Nephron (organoid): Measurements from ENCODE around the gene SIRT5.

Experiments used
- H3K27ac Mint-ChIP-seq, 3 experiments: 2 replicates each; pipeline ENCODE4 v1.8.0; 2020; ENCODE audit warnings: mixed read lengths in 3 of 3, mild to moderate bottlenecking in 2 of 3, moderate library complexity in 1 of 3
- H3K27me3 Mint-ChIP-seq: 2 replicates; pipeline ENCODE4 v1.8.0; 2021; ENCODE audit warnings: low read depth, mild to moderate bottlenecking, moderate library complexity, mixed read lengths
- H3K36me3 Mint-ChIP-seq: 2 replicates; pipeline ENCODE4 v1.8.0; 2020; ENCODE audit warnings: low read depth, mixed read lengths
- H3K4me1 Mint-ChIP-seq: 2 replicates; pipeline ENCODE4 v1.8.0; 2020; ENCODE audit warnings: mixed read lengths
- H3K4me3 Mint-ChIP-seq, 3 experiments: 2 replicates each; pipeline ENCODE4 v1.8.0; 2020; ENCODE audit warnings: mild to moderate bottlenecking in 3 of 3, mixed read lengths in 3 of 3, moderate library complexity in 2 of 3
- H3K9me3 Mint-ChIP-seq: 2 replicates; pipeline ENCODE4 v1.8.0; 2020; ENCODE audit warnings: mixed read lengths
- TF ChIP-seq, protein P1 (sequence below), 3 experiments: fragments of 200-600 bp; sonication (generic); IDR thresholded peaks; one replicate each; pipeline ENCODE4 v1.5.0; 2021; ENCODE audit warnings: antibody characterized with exemption in 3 of 3; ENCODE audit not compliant: unreplicated experiment in 3 of 3

SIRT5 gene

GRCh38 chr6:13649393-13649792 lies 75.0 kb downstream of the SIRT5 start:
- Mint-ChIP-seq H3K36me3 (peaks cover 28% of the 10 kb centered on the region), H3K4me1 (no peaks in the 10 kb centered on the region), H3K27ac (no peak overlapping the region), H3K9me3 (no peaks in the 10 kb centered on the region), H3K4me3 (no peak overlapping the region), H3K27me3 (no peaks in the 10 kb centered on the region)
- TF ChIP-seq, protein P1, sequence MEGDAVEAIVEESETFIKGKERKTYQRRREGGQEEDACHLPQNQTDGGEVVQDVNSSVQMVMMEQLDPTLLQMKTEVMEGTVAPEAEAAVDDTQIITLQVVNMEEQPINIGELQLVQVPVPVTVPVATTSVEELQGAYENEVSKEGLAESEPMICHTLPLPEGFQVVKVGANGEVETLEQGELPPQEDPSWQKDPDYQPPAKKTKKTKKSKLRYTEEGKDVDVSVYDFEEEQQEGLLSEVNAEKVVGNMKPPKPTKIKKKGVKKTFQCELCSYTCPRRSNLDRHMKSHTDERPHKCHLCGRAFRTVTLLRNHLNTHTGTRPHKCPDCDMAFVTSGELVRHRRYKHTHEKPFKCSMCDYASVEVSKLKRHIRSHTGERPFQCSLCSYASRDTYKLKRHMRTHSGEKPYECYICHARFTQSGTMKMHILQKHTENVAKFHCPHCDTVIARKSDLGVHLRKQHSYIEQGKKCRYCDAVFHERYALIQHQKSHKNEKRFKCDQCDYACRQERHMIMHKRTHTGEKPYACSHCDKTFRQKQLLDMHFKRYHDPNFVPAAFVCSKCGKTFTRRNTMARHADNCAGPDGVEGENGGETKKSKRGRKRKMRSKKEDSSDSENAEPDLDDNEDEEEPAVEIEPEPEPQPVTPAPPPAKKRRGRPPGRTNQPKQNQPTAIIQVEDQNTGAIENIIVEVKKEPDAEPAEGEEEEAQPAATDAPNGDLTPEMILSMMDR (IDR thresholded peaks at IDR 0.05; ENCODE audit: unreplicated experiment in 3 of 3) = no peak

DNA sequence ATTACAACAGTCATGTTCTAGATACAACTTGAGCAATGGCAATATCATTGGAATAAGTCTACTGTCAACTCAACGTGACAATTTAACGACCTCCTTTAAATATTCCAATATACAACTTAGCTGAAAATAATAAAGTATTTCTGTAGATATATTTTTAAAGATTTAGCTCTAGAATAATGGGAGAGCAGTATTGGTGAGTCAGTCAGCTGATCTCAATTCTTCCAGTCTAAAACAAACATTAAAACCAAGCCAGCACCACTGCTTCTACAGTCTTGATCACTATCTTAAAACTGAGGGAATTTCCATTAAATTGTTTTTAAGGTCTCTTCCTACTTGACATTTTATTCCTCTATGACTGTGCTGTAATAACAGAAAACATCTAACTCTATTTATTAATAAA lies 78.9 kb downstream of the SIRT5 start:
- H3K4me1 Mint-ChIP-seq = peaks cover 11% of the 10 kb centered on the region
- peaks cover 28% of the 10 kb centered on the region for H3K36me3 Mint-ChIP-seq
- TF ChIP-seq, protein P1 (IDR thresholded peaks at IDR 0.05; ENCODE audit: unreplicated experiment in 3 of 3) = no peak
- no peak overlapping the region for H3K27ac Mint-ChIP-seq
- H3K4me3 Mint-ChIP-seq = no peak overlapping the region
- H3K9me3 Mint-ChIP-seq = no peaks in the 10 kb centered on the region
- no peaks in the 10 kb centered on the region for H3K27me3 Mint-ChIP-seq

DNA sequence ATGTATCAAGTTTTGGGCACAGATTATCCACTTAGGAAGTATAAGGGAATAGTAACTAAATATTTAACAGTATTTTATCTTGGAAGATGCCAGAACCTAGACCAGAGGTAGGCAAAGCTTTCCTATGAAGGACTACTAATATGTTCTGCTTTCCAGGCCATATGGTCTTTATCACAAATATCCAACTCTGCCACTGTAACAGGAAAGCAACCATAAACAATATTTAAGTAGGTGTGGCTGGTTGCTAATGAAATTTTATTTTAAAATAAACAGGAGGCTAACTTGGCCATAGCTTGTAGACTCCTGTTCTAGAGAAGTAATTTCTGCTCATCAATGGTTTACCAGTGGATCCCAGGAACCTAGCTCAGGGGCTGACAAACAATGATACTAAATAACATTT lies 80.1 kb downstream of the SIRT5 start:
- H3K4me3 Mint-ChIP-seq = no peak overlapping the region
- H3K36me3 Mint-ChIP-seq = peaks cover 23% of the 10 kb centered on the region
- TF ChIP-seq, protein P1 (IDR thresholded peaks at IDR 0.05; ENCODE audit: unreplicated experiment in 3 of 3) = no peak
- no peaks in the 10 kb centered on the region for H3K27me3 Mint-ChIP-seq
- no peak overlapping the region for H3K27ac Mint-ChIP-seq
- H3K9me3 Mint-ChIP-seq = no peaks in the 10 kb centered on the region
- peaks cover 18% of the 10 kb centered on the region for H3K4me1 Mint-ChIP-seq

DNA sequence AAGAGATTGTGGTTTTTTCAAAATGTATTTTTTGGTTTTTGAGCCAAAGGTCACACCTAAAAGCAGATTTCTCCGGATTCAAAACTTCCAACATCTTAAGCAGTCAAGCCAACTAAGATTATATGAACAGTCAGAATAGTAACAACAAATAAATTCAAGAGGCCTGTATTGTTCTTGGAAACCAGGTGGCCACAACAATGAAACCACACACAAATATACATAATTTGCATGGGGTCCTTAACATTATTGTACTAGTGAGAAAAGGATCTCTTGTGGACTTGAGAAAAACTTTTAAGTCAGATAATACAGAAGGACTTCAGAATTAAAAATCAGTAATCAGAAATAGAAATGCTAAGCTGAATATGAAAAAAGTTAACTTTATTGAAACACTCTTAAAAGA lies 81.3 kb downstream of the SIRT5 start:
- no peak overlapping the region for H3K27ac Mint-ChIP-seq
- peaks cover 16% of the 10 kb centered on the region for H3K36me3 Mint-ChIP-seq
- no peaks in the 10 kb centered on the region for H3K9me3 Mint-ChIP-seq
- H3K4me3 Mint-ChIP-seq = no peak overlapping the region
- H3K27me3 Mint-ChIP-seq = no peaks in the 10 kb centered on the region
- TF ChIP-seq, protein P1 (IDR thresholded peaks at IDR 0.05; ENCODE audit: unreplicated experiment in 3 of 3) = no peak
- peaks cover 23% of the 10 kb centered on the region for H3K4me1 Mint-ChIP-seq

DNA sequence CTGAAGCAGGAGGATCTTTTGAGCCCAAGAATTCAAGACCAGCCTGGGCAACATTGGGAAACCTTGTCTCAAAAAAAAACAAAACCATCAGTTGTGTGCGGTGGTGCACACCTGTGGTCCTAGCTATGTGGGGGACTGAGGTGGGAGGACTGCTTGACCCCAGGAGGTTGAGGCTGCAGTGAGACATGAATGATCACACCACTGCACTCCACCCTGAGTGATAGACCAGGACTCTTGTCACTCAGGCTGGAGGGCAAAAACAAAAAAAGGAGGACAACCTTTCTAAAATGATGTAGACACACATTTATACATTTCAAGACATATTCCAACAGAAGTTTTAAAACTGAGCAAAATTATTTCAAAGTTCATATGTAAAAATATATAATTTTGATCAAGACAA lies 85.9 kb downstream of the SIRT5 start:
- Mint-ChIP-seq H3K27ac (no peak overlapping the region), H3K9me3 (peaks cover 3% of the 10 kb centered on the region), H3K27me3 (no peaks in the 10 kb centered on the region), H3K4me1 (peaks cover 27% of the 10 kb centered on the region), H3K36me3 (peaks cover 5% of the 10 kb centered on the region), H3K4me3 (no peak overlapping the region)
- TF ChIP-seq, protein P1 (IDR thresholded peaks at IDR 0.05; ENCODE audit: unreplicated experiment in 3 of 3) = no peak

GRCh38 chr6:13660893-13661292 lies 86.5 kb downstream of the SIRT5 start:
- H3K4me3 Mint-ChIP-seq = no peak overlapping the region
- peaks cover 26% of the 10 kb centered on the region for H3K4me1 Mint-ChIP-seq
- no peak overlapping the region for H3K27ac Mint-ChIP-seq
- peaks cover 5% of the 10 kb centered on the region for H3K36me3 Mint-ChIP-seq
- TF ChIP-seq, protein P1 (IDR thresholded peaks at IDR 0.05; ENCODE audit: unreplicated experiment in 3 of 3) = no peak
- H3K9me3 Mint-ChIP-seq = peaks cover 3% of the 10 kb centered on the region
- no peaks in the 10 kb centered on the region for H3K27me3 Mint-ChIP-seq
